Adrenal gland (tissue), 5 donors: ENCODE measurements around the gene PAEP.

ENCODE experiments used
- CTCF ChIP-seq, 6 experiments: fragments of 450-650 bp in 4 of 6; fragments of 200-600 bp in 2 of 6; sonication (generic) in 1 of 6; IDR thresholded peaks; 1 replicate in 5 of 6; 2 replicates in 1 of 6; pipeline versions ENCODE4 v1.5.1 to v1.8.0; 2016 to 2021; ENCODE audit warnings: antibody characterized with exemption in 6 of 6, mild to moderate bottlenecking in 2 of 6, moderate library complexity in 1 of 6
- POLR2A ChIP-seq, 2 donors: fragments of 450-650 bp; IDR thresholded peaks; one replicate each; pipeline ENCODE4 v1.6.1; 2017; ENCODE audit warnings: antibody characterized with exemption in 2 of 2, mild to moderate bottlenecking in 2 of 2, moderate library complexity in 1 of 2
- donor health status: DM: no; HTN: no; CAD: no.

GRCh38 chr9:135608294-135608998, 46.9 kb downstream of the PAEP start:
- TF ChIP-seq CTCF (IDR thresholded peaks at IDR 0.05) (no peak), POLR2A (IDR thresholded peaks at IDR 0.05) (no peak)
